Loucy (cell line): ENCODE measurements around the gene OSTM1.

Experiments
- EZH2phosphoT487 ChIP-seq: fragments of 200-600 bp; IDR thresholded peaks from 2 replicates; pipeline ENCODE4 v1.6.1; 2018; ENCODE audit warnings: antibody characterized with exemption, mild to moderate bottlenecking, moderate library complexity, borderline replicate concordance
- TF ChIP-seq, protein P1 (sequence below): fragments of 200-600 bp; sonication (generic); conservative IDR thresholded peaks from 2 replicates; pipeline ENCODE4 v1.5.1; 2014; ENCODE audit warnings: mild to moderate bottlenecking, antibody characterized with exemption, low read length

DNA sequence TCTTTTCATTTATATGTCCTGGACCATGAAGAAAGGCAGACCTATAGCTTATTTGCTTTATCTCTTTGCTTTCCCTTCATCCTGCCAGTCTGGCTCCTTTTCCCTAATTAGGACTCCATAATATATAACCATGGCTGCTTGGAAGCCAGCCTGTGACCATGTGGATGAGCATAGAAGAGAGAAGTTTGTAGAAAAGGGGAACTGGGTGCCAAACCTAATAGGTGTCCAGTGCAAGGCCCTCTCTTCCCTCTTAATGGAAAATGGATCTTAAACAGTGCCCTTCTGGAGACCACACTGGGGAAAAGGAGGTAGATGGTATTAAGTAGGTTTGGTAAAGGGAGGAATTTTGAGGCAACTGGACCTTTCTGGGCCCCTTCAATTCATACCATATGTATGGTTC lies 16.7 kb upstream of the OSTM1 start:
- TF ChIP-seq, protein P1, sequence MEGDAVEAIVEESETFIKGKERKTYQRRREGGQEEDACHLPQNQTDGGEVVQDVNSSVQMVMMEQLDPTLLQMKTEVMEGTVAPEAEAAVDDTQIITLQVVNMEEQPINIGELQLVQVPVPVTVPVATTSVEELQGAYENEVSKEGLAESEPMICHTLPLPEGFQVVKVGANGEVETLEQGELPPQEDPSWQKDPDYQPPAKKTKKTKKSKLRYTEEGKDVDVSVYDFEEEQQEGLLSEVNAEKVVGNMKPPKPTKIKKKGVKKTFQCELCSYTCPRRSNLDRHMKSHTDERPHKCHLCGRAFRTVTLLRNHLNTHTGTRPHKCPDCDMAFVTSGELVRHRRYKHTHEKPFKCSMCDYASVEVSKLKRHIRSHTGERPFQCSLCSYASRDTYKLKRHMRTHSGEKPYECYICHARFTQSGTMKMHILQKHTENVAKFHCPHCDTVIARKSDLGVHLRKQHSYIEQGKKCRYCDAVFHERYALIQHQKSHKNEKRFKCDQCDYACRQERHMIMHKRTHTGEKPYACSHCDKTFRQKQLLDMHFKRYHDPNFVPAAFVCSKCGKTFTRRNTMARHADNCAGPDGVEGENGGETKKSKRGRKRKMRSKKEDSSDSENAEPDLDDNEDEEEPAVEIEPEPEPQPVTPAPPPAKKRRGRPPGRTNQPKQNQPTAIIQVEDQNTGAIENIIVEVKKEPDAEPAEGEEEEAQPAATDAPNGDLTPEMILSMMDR: no peak
- no peak for TF ChIP-seq EZH2phosphoT487
